WTC11 (cell line): ENCODE data around the gene SLC2A4. TPM values are rescaled to one million over a fixed set of nuclear protein-coding genes. Genes with fewer than 3 reads are reported as not detected.
A peak's percentile ranks its signal among the peaks of the same experiment; 100 is the strongest.

ENCODE experiments used
- ATAC-seq: fragments of 200-7000 bp; cut with Tn5 transposase; 2 replicates; pipeline ENCODE4 v1.10.0; 2021; ENCODE audit warnings: mild to moderate bottlenecking, moderate library complexity
- CTCF ChIA-PET: fragments of 300-600 bp; sonication (Branson Sonifier 250); formaldehyde crosslinking; loops from one replicate; lab custom pipeline; 2021; ENCODE audit warnings: antibody characterized with exemption; lab: Charles Lee
- POLR2A ChIA-PET: fragments of 350-600 bp; sonication (Branson Sonifier 250); formaldehyde crosslinking; loops from one replicate; lab custom pipeline; 2021; ENCODE audit warnings: antibody characterized with exemption; lab: Charles Lee
- DNase-seq: peaks from one replicate; pipeline ENCODE4 v3.0.0; 2021; ENCODE audit warnings: low spot score
- H3K27ac Mint-ChIP-seq: 2 replicates; pipeline ENCODE4 v1.8.0; 2021; ENCODE audit warnings: mixed read lengths
- H3K27me3 Mint-ChIP-seq: 2 replicates; pipeline ENCODE4 v1.8.0; 2021; ENCODE audit warnings: low read depth, mild to moderate bottlenecking, moderate library complexity, mixed read lengths
- H3K36me3 Mint-ChIP-seq: 2 replicates; pipeline ENCODE4 v1.8.0; 2021; ENCODE audit warnings: mixed read lengths
- H3K4me1 Mint-ChIP-seq: 2 replicates; pipeline ENCODE4 v1.8.0; 2022; ENCODE audit warnings: mixed read lengths
- H3K4me3 Mint-ChIP-seq: 2 replicates; pipeline ENCODE4 v1.8.0; 2021; ENCODE audit warnings: mild to moderate bottlenecking, moderate library complexity, mixed read lengths
- H3K9me3 Mint-ChIP-seq: 2 replicates; pipeline ENCODE4 v1.8.0; 2021; ENCODE audit warnings: mixed read lengths
- CBFB ChIP-seq: sonication (generic); formaldehyde crosslinking; IDR thresholded peaks from 2 replicates; pipeline ENCODE4 v1.8.1; 2022; ENCODE audit warnings: mild to moderate bottlenecking, low read depth, missing genetic modification reagents
- CREM ChIP-seq: sonication (generic); formaldehyde crosslinking; IDR thresholded peaks from 2 replicates; pipeline ENCODE4 v1.8.1; 2022; ENCODE audit warnings: mild to moderate bottlenecking, missing genetic modification reagents, moderate library complexity
- GTF2I ChIP-seq: fragments of 250-450 bp; sonication (Bioruptor Pico); conservative IDR thresholded peaks from 2 replicates; pipeline ENCODE4 v1.4.0; 2021; ENCODE audit warnings: mild to moderate bottlenecking
- KAT7 ChIP-seq: sonication (generic); formaldehyde crosslinking; IDR thresholded peaks from 2 replicates; pipeline ENCODE4 v1.8.1; 2023; ENCODE audit warnings: missing genetic modification reagents, mild to moderate bottlenecking, borderline replicate concordance
- PRRX2 ChIP-seq: fragments of 250-450 bp; sonication (Bioruptor Pico); IDR thresholded peaks from 2 replicates; pipeline ENCODE4 v1.8.0; 2021; ENCODE audit warnings: mild to moderate bottlenecking
- RELA ChIP-seq: sonication (generic); formaldehyde crosslinking; IDR thresholded peaks from 2 replicates; pipeline ENCODE4 v1.8.1; 2022; ENCODE audit warnings: missing genetic modification reagents, mild to moderate bottlenecking, borderline replicate concordance
- RORB ChIP-seq: fragments of 250-450 bp; sonication (Bioruptor Pico); IDR thresholded peaks from 2 replicates; pipeline ENCODE4 v1.9.0; 2021; ENCODE audit warnings: mild to moderate bottlenecking
- SMAD3 ChIP-seq: sonication (generic); formaldehyde crosslinking; IDR thresholded peaks from 2 replicates; pipeline ENCODE4 v1.8.0; 2022; ENCODE audit warnings: missing genetic modification reagents, mild to moderate bottlenecking, borderline replicate concordance
- TEAD4 ChIP-seq: sonication (generic); formaldehyde crosslinking; IDR thresholded peaks from 2 replicates; pipeline ENCODE4 v1.8.0; 2022; ENCODE audit warnings: mild to moderate bottlenecking, missing genetic modification reagents
- ZBTB21 ChIP-seq: sonication (generic); formaldehyde crosslinking; IDR thresholded peaks from 2 replicates; pipeline ENCODE4 v1.8.1; 2023; ENCODE audit warnings: mild to moderate bottlenecking, missing genetic modification reagents, borderline replicate concordance
- ZNF121 ChIP-seq: sonication (generic); formaldehyde crosslinking; IDR thresholded peaks from 2 replicates; pipeline ENCODE4 v1.8.0; 2023; ENCODE audit warnings: missing genetic modification reagents
- ZNF232 ChIP-seq: sonication (generic); formaldehyde crosslinking; IDR thresholded peaks from 2 replicates; pipeline ENCODE4 v1.8.0; 2022; ENCODE audit warnings: mild to moderate bottlenecking, missing genetic modification reagents
- ZNF263 ChIP-seq: sonication (generic); formaldehyde crosslinking; IDR thresholded peaks from 2 replicates; pipeline ENCODE4 v1.8.1; 2022; ENCODE audit warnings: low read depth, mild to moderate bottlenecking, moderate library complexity, missing genetic modification reagents
- ZNF396 ChIP-seq: fragments of 250-450 bp; sonication (Bioruptor Pico); IDR thresholded peaks from 2 replicates; pipeline ENCODE4 v1.8.0; 2021; ENCODE audit warnings: mild to moderate bottlenecking, moderate library complexity, borderline replicate concordance
- total RNA-seq: library from RNA; stranded (reverse); gene quantifications from 3 replicates; pipeline ENCODE4 v1.2.3, GENCODE V29; 2021
- TF ChIP-seq, protein P1 (sequence below): sonication (generic); formaldehyde crosslinking; IDR thresholded peaks from 2 replicates; pipeline ENCODE4 v1.8.1; 2022; ENCODE audit warnings: missing genetic modification reagents, borderline replicate concordance
- TF ChIP-seq, protein P2 (sequence below): sonication (generic); formaldehyde crosslinking; IDR thresholded peaks from 2 replicates; pipeline ENCODE4 v1.8.0; 2022; ENCODE audit warnings: mild to moderate bottlenecking, missing genetic modification reagents
- TF ChIP-seq, protein P3 (sequence below): fragments of 250-450 bp; sonication (Bioruptor Pico); IDR thresholded peaks from 2 replicates; pipeline ENCODE4 v1.9.0; 2021; ENCODE audit warnings: mild to moderate bottlenecking, borderline replicate concordance
- TF ChIP-seq, protein P4 (sequence below): sonication (generic); formaldehyde crosslinking; conservative IDR thresholded peaks from 2 replicates; pipeline ENCODE4 v1.8.1; 2023; ENCODE audit warnings: mild to moderate bottlenecking, low read depth, missing genetic modification reagents, moderate library complexity
- TF ChIP-seq, protein P5 (sequence below): sonication (generic); formaldehyde crosslinking; IDR thresholded peaks from 2 replicates; pipeline ENCODE4 v1.8.0; 2022; ENCODE audit warnings: mild to moderate bottlenecking, missing genetic modification reagents
- TF ChIP-seq, protein P6 (sequence below): fragments of 250-450 bp; sonication (Bioruptor Pico); IDR thresholded peaks from 2 replicates; pipeline ENCODE4 v1.9.0; 2021; ENCODE audit warnings: mild to moderate bottlenecking

SLC2A4 gene
- total RNA-seq, 1 experiment from 2014 or later = 6.4 TPM

DNA sequence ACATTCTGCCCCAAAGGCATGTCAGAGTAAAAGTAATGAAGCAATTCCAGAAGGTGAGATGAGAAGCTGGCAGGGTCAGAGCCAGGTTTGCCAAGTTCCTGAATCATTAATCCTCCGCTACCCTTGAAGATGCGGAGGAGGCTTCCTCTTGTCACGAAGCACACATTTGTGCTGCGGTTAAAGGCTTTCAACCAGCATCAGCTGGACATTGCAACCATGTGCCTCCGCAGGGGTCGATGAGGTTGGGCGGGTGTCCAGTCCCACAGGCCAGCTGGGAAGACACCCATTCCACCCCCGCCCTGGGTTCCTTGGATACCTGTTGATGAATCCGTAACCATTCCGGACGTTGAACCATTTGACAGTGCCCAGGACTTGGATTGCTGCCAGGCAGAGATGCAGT lies 11.6 kb downstream of the SLC2A4 start (continued):
- TF ChIP-seq, protein P1, sequence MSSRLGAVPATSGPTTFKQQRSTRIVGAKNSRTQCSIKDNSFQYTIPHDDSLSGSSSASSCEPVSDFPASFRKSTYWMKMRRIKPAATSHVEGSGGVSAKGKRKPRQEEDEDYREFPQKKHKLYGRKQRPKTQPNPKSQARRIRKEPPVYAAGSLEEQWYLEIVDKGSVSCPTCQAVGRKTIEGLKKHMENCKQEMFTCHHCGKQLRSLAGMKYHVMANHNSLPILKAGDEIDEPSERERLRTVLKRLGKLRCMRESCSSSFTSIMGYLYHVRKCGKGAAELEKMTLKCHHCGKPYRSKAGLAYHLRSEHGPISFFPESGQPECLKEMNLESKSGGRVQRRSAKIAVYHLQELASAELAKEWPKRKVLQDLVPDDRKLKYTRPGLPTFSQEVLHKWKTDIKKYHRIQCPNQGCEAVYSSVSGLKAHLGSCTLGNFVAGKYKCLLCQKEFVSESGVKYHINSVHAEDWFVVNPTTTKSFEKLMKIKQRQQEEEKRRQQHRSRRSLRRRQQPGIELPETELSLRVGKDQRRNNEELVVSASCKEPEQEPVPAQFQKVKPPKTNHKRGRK (CRISPR knock-in tag) = no peak
- no peak for TF ChIP-seq CREM (CRISPR knock-in tag)

DNA sequence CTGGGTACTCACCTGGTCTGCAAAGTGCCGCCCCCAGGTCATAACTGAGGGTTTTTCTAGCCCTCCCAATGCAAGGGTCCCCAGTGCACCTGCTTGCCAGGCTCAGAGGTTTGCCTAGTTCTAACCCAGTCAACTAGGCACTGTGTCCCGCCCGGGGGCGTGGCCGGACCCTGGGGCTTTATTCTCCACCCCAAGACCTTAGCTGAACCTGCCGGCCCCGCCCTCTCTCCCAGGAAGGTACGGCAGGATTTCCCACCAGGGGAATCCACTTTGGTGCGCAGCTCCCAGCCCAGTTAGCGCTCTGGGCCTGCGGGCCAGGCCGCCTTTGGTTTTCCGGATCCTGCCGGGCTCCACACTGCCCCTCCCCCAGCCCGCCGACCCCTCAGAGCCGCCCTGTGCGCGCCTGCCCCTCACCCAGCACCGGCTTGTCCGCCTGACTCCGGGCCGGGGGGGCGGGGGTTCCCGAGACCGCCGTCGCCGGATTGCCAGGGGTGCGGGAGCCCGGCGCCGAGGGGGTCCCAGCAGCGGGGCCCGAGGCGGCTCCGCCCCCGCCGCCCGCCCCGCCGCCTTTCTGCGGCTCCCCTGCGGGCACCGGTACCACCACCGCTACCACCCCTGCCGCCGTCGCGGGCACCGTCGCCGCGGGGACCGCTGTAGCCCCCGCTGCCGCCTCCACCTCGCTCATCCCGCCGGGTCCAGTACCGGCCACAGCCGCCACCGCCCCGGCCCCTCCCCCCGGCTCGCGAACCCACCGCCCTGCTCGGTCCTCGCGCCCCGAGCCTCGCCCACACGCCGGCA lies 12.5 kb downstream of the SLC2A4 start:
- peaks cover 65% of the 10 kb centered on the region for H3K27me3 Mint-ChIP-seq
- peak overlapping the region; percentile 65 for H3K4me3 Mint-ChIP-seq
- TF ChIP-seq, protein P2, sequence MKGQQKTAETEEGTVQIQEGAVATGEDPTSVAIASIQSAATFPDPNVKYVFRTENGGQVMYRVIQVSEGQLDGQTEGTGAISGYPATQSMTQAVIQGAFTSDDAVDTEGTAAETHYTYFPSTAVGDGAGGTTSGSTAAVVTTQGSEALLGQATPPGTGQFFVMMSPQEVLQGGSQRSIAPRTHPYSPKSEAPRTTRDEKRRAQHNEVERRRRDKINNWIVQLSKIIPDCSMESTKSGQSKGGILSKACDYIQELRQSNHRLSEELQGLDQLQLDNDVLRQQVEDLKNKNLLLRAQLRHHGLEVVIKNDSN (CRISPR knock-in tag) = no peak
- TF ChIP-seq GTF2I (CRISPR knock-in tag) (no peak), ZNF263 (0 out of 2 replicates have a peak, but pooled peaks have one; percentile 7), TEAD4 (CRISPR knock-in tag) (no peak), KAT7 (CRISPR knock-in tag) (0 out of 2 replicates have a peak, but pooled peaks have one; percentile 47), RORB (CRISPR knock-in tag) (no peak), SMAD3 (CRISPR knock-in tag) (no peak), PRRX2 (no peak), RELA (peak; percentile 50; the same call in 1 of the 2 replicates), CBFB (CRISPR knock-in tag) (peak; percentile 50; the same call in 1 of the 2 replicates), ZNF121 (CRISPR knock-in tag) (no peak), ZBTB21 (CRISPR knock-in tag) (no peak), ZNF396 (CRISPR knock-in tag) (no peak), ZNF232 (CRISPR knock-in tag) (no peak)
- TF ChIP-seq, protein P3, sequence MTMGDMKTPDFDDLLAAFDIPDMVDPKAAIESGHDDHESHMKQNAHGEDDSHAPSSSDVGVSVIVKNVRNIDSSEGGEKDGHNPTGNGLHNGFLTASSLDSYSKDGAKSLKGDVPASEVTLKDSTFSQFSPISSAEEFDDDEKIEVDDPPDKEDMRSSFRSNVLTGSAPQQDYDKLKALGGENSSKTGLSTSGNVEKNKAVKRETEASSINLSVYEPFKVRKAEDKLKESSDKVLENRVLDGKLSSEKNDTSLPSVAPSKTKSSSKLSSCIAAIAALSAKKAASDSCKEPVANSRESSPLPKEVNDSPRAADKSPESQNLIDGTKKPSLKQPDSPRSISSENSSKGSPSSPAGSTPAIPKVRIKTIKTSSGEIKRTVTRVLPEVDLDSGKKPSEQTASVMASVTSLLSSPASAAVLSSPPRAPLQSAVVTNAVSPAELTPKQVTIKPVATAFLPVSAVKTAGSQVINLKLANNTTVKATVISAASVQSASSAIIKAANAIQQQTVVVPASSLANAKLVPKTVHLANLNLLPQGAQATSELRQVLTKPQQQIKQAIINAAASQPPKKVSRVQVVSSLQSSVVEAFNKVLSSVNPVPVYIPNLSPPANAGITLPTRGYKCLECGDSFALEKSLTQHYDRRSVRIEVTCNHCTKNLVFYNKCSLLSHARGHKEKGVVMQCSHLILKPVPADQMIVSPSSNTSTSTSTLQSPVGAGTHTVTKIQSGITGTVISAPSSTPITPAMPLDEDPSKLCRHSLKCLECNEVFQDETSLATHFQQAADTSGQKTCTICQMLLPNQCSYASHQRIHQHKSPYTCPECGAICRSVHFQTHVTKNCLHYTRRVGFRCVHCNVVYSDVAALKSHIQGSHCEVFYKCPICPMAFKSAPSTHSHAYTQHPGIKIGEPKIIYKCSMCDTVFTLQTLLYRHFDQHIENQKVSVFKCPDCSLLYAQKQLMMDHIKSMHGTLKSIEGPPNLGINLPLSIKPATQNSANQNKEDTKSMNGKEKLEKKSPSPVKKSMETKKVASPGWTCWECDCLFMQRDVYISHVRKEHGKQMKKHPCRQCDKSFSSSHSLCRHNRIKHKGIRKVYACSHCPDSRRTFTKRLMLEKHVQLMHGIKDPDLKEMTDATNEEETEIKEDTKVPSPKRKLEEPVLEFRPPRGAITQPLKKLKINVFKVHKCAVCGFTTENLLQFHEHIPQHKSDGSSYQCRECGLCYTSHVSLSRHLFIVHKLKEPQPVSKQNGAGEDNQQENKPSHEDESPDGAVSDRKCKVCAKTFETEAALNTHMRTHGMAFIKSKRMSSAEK (CRISPR knock-in tag) = no peak
- TF ChIP-seq, protein P4, sequence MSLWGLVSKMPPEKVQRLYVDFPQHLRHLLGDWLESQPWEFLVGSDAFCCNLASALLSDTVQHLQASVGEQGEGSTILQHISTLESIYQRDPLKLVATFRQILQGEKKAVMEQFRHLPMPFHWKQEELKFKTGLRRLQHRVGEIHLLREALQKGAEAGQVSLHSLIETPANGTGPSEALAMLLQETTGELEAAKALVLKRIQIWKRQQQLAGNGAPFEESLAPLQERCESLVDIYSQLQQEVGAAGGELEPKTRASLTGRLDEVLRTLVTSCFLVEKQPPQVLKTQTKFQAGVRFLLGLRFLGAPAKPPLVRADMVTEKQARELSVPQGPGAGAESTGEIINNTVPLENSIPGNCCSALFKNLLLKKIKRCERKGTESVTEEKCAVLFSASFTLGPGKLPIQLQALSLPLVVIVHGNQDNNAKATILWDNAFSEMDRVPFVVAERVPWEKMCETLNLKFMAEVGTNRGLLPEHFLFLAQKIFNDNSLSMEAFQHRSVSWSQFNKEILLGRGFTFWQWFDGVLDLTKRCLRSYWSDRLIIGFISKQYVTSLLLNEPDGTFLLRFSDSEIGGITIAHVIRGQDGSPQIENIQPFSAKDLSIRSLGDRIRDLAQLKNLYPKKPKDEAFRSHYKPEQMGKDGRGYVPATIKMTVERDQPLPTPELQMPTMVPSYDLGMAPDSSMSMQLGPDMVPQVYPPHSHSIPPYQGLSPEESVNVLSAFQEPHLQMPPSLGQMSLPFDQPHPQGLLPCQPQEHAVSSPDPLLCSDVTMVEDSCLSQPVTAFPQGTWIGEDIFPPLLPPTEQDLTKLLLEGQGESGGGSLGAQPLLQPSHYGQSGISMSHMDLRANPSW (CRISPR knock-in tag) = 0 out of 2 replicates have a peak, but pooled peaks have one; percentile 31
- TF ChIP-seq, protein P5, sequence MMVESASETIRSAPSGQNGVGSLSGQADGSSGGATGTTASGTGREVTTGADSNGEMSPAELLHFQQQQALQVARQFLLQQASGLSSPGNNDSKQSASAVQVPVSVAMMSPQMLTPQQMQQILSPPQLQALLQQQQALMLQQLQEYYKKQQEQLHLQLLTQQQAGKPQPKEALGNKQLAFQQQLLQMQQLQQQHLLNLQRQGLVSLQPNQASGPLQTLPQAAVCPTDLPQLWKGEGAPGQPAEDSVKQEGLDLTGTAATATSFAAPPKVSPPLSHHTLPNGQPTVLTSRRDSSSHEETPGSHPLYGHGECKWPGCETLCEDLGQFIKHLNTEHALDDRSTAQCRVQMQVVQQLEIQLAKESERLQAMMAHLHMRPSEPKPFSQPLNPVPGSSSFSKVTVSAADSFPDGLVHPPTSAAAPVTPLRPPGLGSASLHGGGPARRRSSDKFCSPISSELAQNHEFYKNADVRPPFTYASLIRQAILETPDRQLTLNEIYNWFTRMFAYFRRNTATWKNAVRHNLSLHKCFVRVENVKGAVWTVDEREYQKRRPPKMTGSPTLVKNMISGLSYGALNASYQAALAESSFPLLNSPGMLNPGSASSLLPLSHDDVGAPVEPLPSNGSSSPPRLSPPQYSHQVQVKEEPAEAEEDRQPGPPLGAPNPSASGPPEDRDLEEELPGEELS (CRISPR knock-in tag) = peak; percentile 44; the same call in 1 of the 2 replicates
- TF ChIP-seq, protein P6, sequence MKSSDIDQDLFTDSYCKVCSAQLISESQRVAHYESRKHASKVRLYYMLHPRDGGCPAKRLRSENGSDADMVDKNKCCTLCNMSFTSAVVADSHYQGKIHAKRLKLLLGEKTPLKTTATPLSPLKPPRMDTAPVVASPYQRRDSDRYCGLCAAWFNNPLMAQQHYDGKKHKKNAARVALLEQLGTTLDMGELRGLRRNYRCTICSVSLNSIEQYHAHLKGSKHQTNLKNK (CRISPR knock-in tag) = no peak

More for the DNA sequence above, 12.5 kb downstream of the SLC2A4 start:
- H3K9me3 Mint-ChIP-seq = no peaks in the 10 kb centered on the region
- H3K27ac Mint-ChIP-seq = peak overlapping the region; percentile 78; the same call in 1 of the 2 replicates
- H3K4me1 Mint-ChIP-seq = peaks cover 27% of the 10 kb centered on the region
- ATAC-seq (peak; percentile 27), DNase-seq (peak; percentile 87)
- CTCF ChIA-PET = interaction anchor here (0.6 to 5.4 kb wide), 6 partner anchors 13 to 80 kb away, joined by 4 to 61 read pairs (median 4); partner anchors contain the start of genes GABARAP and SLC2A4
- POLR2A ChIA-PET = interaction anchor here (0.7 to 1.0 kb wide), 3 partner anchors 12 to 51 kb away, joined by 3 to 4 read pairs (median 3); partner anchors contain the start of genes GABARAP and SLC2A4
- no peaks in the 10 kb centered on the region for H3K36me3 Mint-ChIP-seq
